Prostate gland (tissue), 2 donors: ENCODE measurements around the gene SCIMP.

Source experiments
- POLR2A ChIP-seq: fragments of 450-650 bp; IDR thresholded peaks from one replicate; pipeline ENCODE4 v1.6.1; 2016; ENCODE audit warnings: antibody characterized with exemption, mild to moderate bottlenecking
- POLR2AphosphoS5 ChIP-seq: sonication (generic); formaldehyde crosslinking; IDR thresholded peaks from one replicate; pipeline ENCODE4 v1.6.1; 2017; ENCODE audit warnings: antibody characterized with exemption
- TF ChIP-seq, protein P1 (sequence below), 4 experiments: fragments of 200-600 bp in 2 of 4; fragments of 450-650 bp in 2 of 4; sonication (generic) in 2 of 4; IDR thresholded peaks; 1 replicate in 3 of 4; 2 replicates in 1 of 4; pipeline ENCODE4 v1.5.1; 2016 to 2019; ENCODE audit warnings: antibody characterized with exemption in 4 of 4, mild to moderate bottlenecking in 2 of 4, moderate library complexity in 2 of 4

DNA sequence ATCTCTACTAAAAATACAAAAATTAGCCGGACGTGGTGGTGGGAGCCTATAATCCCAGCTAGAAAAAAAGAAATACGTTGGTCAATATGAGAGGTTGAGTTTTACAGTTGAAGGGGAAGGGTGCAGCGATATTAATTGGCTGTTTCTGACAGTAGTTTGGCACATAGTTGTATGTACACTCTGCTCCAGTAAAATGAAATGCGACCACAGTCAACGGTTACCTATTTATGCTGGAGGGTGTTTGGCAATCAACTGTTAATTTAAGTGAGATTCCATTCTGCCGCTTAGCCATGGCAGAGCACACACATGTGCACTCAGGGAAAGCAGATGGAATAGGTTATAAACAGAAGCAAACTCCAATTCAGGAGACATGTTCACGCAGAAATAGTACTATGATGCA is 33.6 kb downstream of the SCIMP start:
- TF ChIP-seq POLR2A (no peak), POLR2AphosphoS5 (no peak)
- TF ChIP-seq, protein P1, sequence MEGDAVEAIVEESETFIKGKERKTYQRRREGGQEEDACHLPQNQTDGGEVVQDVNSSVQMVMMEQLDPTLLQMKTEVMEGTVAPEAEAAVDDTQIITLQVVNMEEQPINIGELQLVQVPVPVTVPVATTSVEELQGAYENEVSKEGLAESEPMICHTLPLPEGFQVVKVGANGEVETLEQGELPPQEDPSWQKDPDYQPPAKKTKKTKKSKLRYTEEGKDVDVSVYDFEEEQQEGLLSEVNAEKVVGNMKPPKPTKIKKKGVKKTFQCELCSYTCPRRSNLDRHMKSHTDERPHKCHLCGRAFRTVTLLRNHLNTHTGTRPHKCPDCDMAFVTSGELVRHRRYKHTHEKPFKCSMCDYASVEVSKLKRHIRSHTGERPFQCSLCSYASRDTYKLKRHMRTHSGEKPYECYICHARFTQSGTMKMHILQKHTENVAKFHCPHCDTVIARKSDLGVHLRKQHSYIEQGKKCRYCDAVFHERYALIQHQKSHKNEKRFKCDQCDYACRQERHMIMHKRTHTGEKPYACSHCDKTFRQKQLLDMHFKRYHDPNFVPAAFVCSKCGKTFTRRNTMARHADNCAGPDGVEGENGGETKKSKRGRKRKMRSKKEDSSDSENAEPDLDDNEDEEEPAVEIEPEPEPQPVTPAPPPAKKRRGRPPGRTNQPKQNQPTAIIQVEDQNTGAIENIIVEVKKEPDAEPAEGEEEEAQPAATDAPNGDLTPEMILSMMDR (IDR thresholded peaks at IDR 0.05), result no peak
